NB4 (cell line): ENCODE results near the gene TRERF1.
A peak's percentile ranks its signal among the peaks of the same experiment; 100 is the strongest.

Experiments used
- DNase-seq: peaks from one replicate; pipeline ENCODE4 v3.0.0; 2010; ENCODE audit warnings: low read depth
- H3K4me3 ChIP-seq: one replicate; pipeline ENCODE4 v1.5.1; 2011; ENCODE audit warnings: mild to moderate bottlenecking, low read depth, low read length, moderate library complexity
- MYC ChIP-seq: IDR thresholded peaks from 2 replicates; pipeline ENCODE4 v1.6.1; 2011; ENCODE audit warnings: low read depth, low read length
- POLR2A ChIP-seq: IDR thresholded peaks from 2 replicates; pipeline ENCODE4 v1.6.1; 2011; ENCODE audit warnings: mild to moderate bottlenecking; ENCODE audit not compliant: insufficient read length; ENCODE audit errors: extremely low read depth
- TF ChIP-seq, protein P1 (sequence below): IDR thresholded peaks from 2 replicates; pipeline ENCODE4 v1.6.1; 2011; ENCODE audit warnings: low read depth, low read length
- TF ChIP-seq, protein P2 (sequence below): IDR thresholded peaks from one replicate; pipeline ENCODE4 v1.5.1; 2012; ENCODE audit warnings: low read depth, low read length

TRERF1 gene

DNA sequence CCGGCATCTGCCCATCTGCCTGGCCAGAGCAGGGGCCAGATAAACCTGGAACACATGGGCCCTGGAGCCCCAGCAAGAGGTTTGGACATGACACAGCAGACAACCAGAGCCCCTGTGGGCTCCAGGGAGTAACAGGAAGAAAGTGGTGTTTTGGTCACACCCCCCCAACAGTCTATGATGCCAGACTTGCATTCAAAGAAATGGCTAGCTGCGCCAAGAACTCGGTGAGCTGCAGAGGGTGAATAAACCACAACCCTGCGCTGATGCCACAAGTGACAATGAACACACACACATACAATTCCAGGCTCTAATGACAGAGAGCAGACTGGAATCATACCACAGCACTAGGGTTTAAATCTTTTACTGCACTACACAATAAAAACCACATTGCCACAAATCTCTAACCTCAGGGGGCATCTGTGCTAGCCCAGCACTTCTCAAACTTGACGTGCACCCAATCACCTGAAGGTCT is 34.0 kb downstream of the TRERF1 start:
- TF ChIP-seq, protein P1, sequence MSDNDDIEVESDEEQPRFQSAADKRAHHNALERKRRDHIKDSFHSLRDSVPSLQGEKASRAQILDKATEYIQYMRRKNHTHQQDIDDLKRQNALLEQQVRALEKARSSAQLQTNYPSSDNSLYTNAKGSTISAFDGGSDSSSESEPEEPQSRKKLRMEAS = no peak
- TF ChIP-seq, protein P2, sequence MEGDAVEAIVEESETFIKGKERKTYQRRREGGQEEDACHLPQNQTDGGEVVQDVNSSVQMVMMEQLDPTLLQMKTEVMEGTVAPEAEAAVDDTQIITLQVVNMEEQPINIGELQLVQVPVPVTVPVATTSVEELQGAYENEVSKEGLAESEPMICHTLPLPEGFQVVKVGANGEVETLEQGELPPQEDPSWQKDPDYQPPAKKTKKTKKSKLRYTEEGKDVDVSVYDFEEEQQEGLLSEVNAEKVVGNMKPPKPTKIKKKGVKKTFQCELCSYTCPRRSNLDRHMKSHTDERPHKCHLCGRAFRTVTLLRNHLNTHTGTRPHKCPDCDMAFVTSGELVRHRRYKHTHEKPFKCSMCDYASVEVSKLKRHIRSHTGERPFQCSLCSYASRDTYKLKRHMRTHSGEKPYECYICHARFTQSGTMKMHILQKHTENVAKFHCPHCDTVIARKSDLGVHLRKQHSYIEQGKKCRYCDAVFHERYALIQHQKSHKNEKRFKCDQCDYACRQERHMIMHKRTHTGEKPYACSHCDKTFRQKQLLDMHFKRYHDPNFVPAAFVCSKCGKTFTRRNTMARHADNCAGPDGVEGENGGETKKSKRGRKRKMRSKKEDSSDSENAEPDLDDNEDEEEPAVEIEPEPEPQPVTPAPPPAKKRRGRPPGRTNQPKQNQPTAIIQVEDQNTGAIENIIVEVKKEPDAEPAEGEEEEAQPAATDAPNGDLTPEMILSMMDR = no peak
- TF ChIP-seq POLR2A (no peak), MYC (no peak)
- H3K4me3 ChIP-seq = no peak overlapping the region
- peak; percentile 56 for DNase-seq

DNA sequence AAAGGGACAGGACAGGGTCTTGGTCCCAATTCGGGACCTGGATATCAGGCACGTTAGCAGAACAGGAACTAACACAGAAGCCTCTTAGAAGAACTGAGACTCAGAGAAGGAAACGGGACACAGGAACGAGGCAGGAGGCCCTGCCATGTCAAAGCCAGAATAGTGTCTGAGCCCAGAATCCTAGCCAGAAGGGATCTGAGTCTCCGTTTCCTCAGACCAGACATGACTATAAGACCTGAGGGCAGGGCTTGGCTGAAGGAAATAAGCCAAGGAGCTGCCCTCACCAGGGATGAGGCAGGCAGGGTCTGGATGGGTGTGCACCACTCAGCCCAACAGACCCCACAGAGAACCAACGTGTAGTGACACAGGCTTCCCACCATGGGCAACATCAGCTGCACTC is 40.3 kb downstream of the TRERF1 start:
- no peak overlapping the region for H3K4me3 ChIP-seq
- TF ChIP-seq MYC (no peak), POLR2A (no peak)
- TF ChIP-seq, protein P2 = no peak
- TF ChIP-seq, protein P1 = no peak
- no peak for DNase-seq

DNA sequence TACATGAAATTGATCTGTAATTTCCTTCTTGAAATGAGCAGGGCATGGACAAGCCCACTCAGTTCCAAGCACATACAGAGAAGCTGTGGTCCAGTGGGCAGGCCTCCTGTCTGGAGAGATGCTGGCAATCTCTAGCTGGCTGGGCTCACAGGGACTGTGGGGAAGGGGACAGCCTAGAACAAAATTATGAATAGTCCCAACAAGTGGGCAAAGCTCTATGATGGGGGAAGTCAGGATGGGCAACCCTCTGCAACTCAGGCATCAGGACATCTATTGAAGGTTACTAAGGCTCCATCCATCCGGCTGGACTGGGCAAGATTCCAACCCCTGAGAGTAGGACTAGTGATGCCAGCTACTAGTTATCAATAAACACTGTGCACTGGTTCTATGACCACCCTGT is 40.9 kb downstream of the TRERF1 start:
- TF ChIP-seq, protein P1 = no peak
- TF ChIP-seq MYC (no peak), POLR2A (no peak)
- TF ChIP-seq, protein P2 = no peak
- H3K4me3 ChIP-seq = no peak overlapping the region
- DNase-seq = no peak

DNA sequence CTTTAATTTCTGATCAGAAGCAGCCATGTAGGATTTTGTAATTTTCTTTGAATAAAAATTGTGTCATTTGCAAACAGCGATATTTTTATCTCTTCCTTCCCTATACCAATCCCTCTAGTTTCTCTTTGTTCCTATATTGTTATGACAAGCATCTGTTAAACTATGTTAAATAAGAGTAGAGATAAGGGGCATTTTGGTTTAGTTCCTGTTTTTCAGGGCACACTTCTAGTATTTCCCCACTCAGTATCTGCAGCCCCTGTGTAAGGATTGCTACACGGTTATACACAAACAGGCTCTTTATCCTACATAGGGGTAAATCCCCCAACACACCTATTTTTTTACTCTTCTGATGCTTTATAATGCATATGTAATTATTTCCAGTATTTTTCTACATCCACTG is 42.1 kb downstream of the TRERF1 start:
- DNase-seq = peak; percentile 81
- H3K4me3 ChIP-seq = no peak overlapping the region
- TF ChIP-seq, protein P2 = no peak
- TF ChIP-seq, protein P1 = peak; percentile 20; the same call in 1 of the 2 replicates

DNA sequence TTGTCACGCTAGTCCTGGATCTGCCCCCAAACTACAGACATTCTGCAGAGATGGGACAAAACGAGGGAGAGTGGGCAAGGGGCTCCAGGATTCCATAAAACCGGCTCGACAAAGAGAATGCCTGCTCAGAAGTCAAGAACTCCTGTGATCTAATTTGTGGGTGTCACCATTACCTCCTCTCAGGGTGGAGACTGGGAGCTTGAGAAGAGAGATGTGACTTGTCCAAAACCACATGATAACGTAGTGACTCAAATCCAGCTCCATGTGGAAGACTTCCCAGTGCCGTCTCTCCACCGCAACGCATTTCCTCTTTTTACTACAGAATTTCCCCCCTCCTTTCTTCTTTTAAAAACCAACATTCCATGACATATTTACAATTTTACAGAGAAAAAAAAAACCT is 44.3 kb downstream of the TRERF1 start:
- no peak overlapping the region for H3K4me3 ChIP-seq
- TF ChIP-seq MYC = no peak
- TF ChIP-seq, protein P2 = no peak
- no peak for TF ChIP-seq POLR2A
- TF ChIP-seq, protein P1 = no peak
- no peak for DNase-seq
